Astrocyte (in vitro differentiated cells and primary cell): ENCODE results near the gene GPR158. TPM values are rescaled to one million over a fixed set of nuclear protein-coding genes. Genes with fewer than 3 reads are reported as not detected.

Source experiments
- DNase-seq: peaks from one replicate; pipeline ENCODE4 v3.0.0-alpha.2; 2010; ENCODE audit warnings: low read depth
- FAIRE-seq: peaks from 2 replicates; lab custom pipeline; 2011; peaks lifted over from hg19 to GRCh38; lab: Jason Lieb, UNC
- H2AFZ ChIP-seq: 2 replicates; pipeline ENCODE4 v1.6.0; 2012; ENCODE audit warnings: low read depth, low read length, inconsistent platforms
- H3K27ac ChIP-seq: 2 replicates; pipeline ENCODE4 v1.5.1; 2011; ENCODE audit warnings: low read depth, low read length, inconsistent platforms
- H3K27me3 ChIP-seq: 2 replicates; pipeline ENCODE4 v1.6.0; 2011; ENCODE audit warnings: low read length, inconsistent platforms; ENCODE audit not compliant: insufficient read depth
- H3K36me3 ChIP-seq: 2 replicates; pipeline ENCODE4 v1.5.1; 2011; ENCODE audit warnings: low read length, inconsistent platforms; ENCODE audit not compliant: insufficient read depth
- H3K4me1 ChIP-seq: 2 replicates; pipeline ENCODE4 v1.5.1; 2011; ENCODE audit warnings: low read length, inconsistent platforms; ENCODE audit not compliant: insufficient read depth
- H3K4me2 ChIP-seq: 2 replicates; pipeline ENCODE4 v1.6.0; 2012; ENCODE audit warnings: low read length, inconsistent platforms
- H3K4me3 ChIP-seq: 2 replicates; pipeline ENCODE4 v1.5.1; 2011; ENCODE audit warnings: low read depth, mild to moderate bottlenecking, low read length, inconsistent platforms; ENCODE audit not compliant: insufficient read depth
- H3K79me2 ChIP-seq: 2 replicates; pipeline ENCODE4 v1.6.0; 2012; ENCODE audit warnings: mild to moderate bottlenecking, low read length, inconsistent platforms; ENCODE audit not compliant: insufficient read depth
- H3K9ac ChIP-seq: 2 replicates; pipeline ENCODE4 v1.6.0; 2012; ENCODE audit warnings: mild to moderate bottlenecking, low read length, inconsistent platforms
- H3K9me3 ChIP-seq: 2 replicates; pipeline ENCODE4 v1.5.1; 2012; ENCODE audit warnings: low read depth, mild to moderate bottlenecking, low read length, inconsistent platforms; ENCODE audit not compliant: insufficient read depth
- H4K20me1 ChIP-seq: 2 replicates; pipeline ENCODE4 v1.6.0; 2012; ENCODE audit warnings: low read length, inconsistent platforms; ENCODE audit not compliant: insufficient read depth
- H3K27ac Mint-ChIP-seq: one replicate; pipeline ENCODE4 v1.8.0; 2021; ENCODE audit warnings: mild to moderate bottlenecking, mixed read lengths; ENCODE audit not compliant: unreplicated experiment
- H3K27me3 Mint-ChIP-seq: one replicate; pipeline ENCODE4 v1.8.0; 2021; ENCODE audit warnings: low read depth, mixed read lengths; ENCODE audit not compliant: unreplicated experiment
- H3K36me3 Mint-ChIP-seq: one replicate; pipeline ENCODE4 v1.8.0; 2021; ENCODE audit warnings: low read depth, mixed read lengths; ENCODE audit not compliant: unreplicated experiment
- H3K4me1 Mint-ChIP-seq: one replicate; pipeline ENCODE4 v1.8.0; 2021; ENCODE audit warnings: low read depth, mixed read lengths; ENCODE audit not compliant: unreplicated experiment
- H3K4me3 Mint-ChIP-seq: one replicate; pipeline ENCODE4 v1.8.0; 2021; ENCODE audit warnings: mild to moderate bottlenecking, moderate library complexity, mixed read lengths; ENCODE audit not compliant: unreplicated experiment
- H3K9me3 Mint-ChIP-seq: one replicate; pipeline ENCODE4 v1.8.0; 2021; ENCODE audit warnings: mild to moderate bottlenecking, mixed read lengths; ENCODE audit not compliant: unreplicated experiment
- EZH2 ChIP-seq: IDR thresholded peaks from 2 replicates; pipeline ENCODE4 v1.6.1; 2012; ENCODE audit warnings: mild to moderate bottlenecking, low read length, inconsistent platforms; ENCODE audit not compliant: insufficient read depth
- total RNA-seq: library from RNA; stranded (reverse); gene quantifications from 2 replicates; pipeline ENCODE4 v1.2.1, GENCODE V29; 2021
- TF ChIP-seq, protein P1 (sequence below): IDR thresholded peaks from 2 replicates; pipeline ENCODE4 v1.5.1; 2011; ENCODE audit warnings: low read depth, mild to moderate bottlenecking, inconsistent platforms, low read length, moderate library complexity; ENCODE audit not compliant: insufficient read depth

Gene GPR158
- total RNA-seq, 1 donor from 2014 or later = 0.27 TPM

DNA sequence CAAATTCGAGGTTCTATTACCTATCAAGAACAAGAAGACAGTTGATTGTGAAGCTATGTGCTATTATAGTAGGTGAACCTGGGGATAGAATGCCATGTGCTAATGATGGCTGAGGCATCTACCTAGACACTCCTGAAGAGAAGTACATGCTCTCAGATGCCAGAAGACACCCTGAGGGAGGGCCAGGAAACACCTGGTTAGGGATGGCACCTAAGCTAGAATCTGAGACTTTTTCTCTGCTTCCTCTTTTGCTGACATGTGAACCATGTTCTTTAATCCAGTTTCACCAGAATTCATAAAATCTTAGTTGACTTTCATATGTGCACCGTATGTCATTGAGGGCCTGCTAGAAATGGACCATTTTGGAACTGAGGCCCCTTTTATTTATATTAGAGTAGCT is 242.8 kb downstream of the GPR158 start:
- no peak for DNase-seq
- Histone ChIP-seq H3K27me3 (no peaks in the 10 kb centered on the region), H3K4me2 (no peak overlapping the region), H3K4me1 (no peaks in the 10 kb centered on the region), H3K27ac (no peak overlapping the region), H2AFZ (no peak overlapping the region), H3K9ac (no peak overlapping the region), H3K9me3 (no peaks in the 10 kb centered on the region), H4K20me1 (no peaks in the 10 kb centered on the region), H3K4me3 (no peak overlapping the region), H3K79me2 (no peaks in the 10 kb centered on the region), H3K36me3 (no peaks in the 10 kb centered on the region)
- no peaks in the 10 kb centered on the region for H3K27me3 Mint-ChIP-seq
- H3K4me3 Mint-ChIP-seq = no peak overlapping the region
- no peaks in the 10 kb centered on the region for H3K9me3 Mint-ChIP-seq
- TF ChIP-seq EZH2 = no peak
- TF ChIP-seq, protein P1, sequence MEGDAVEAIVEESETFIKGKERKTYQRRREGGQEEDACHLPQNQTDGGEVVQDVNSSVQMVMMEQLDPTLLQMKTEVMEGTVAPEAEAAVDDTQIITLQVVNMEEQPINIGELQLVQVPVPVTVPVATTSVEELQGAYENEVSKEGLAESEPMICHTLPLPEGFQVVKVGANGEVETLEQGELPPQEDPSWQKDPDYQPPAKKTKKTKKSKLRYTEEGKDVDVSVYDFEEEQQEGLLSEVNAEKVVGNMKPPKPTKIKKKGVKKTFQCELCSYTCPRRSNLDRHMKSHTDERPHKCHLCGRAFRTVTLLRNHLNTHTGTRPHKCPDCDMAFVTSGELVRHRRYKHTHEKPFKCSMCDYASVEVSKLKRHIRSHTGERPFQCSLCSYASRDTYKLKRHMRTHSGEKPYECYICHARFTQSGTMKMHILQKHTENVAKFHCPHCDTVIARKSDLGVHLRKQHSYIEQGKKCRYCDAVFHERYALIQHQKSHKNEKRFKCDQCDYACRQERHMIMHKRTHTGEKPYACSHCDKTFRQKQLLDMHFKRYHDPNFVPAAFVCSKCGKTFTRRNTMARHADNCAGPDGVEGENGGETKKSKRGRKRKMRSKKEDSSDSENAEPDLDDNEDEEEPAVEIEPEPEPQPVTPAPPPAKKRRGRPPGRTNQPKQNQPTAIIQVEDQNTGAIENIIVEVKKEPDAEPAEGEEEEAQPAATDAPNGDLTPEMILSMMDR = no peak
- no peaks in the 10 kb centered on the region for H3K36me3 Mint-ChIP-seq
- no peak overlapping the region for H3K27ac Mint-ChIP-seq
- no peaks in the 10 kb centered on the region for H3K4me1 Mint-ChIP-seq
- no peak for FAIRE-seq

DNA sequence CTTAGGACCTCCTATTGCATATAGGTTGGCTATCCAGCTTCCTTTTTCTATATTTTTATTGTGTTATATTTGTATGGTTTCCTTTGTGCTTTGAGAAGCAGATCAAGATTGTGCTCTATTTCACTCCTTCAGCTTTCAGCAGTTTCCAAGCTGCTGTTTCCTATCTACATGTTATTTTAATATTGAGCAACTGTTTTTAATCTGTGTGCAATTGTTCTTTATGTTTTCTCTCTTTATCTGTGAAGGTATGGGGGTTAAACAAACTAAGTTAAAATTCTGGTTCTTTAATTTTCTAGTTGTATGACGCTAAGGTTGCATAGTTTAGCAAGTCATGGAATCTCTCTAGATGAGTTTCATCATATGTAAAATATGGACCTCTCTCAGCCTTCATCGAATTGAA is 251.0 kb downstream of the GPR158 start:
- H3K4me1 Mint-ChIP-seq = no peaks in the 10 kb centered on the region
- H3K4me3 Mint-ChIP-seq = no peak overlapping the region
- H3K36me3 Mint-ChIP-seq = no peaks in the 10 kb centered on the region
- no peak overlapping the region for H3K4me3 ChIP-seq
- H3K9me3 ChIP-seq = no peaks in the 10 kb centered on the region
- no peak overlapping the region for H3K27ac Mint-ChIP-seq
- FAIRE-seq (no peak), DNase-seq (no peak)
- no peaks in the 10 kb centered on the region for H3K36me3 ChIP-seq
- H4K20me1 ChIP-seq = no peaks in the 10 kb centered on the region
- H3K9me3 Mint-ChIP-seq = peaks cover 2% of the 10 kb centered on the region
- H3K27me3 Mint-ChIP-seq = no peaks in the 10 kb centered on the region
- TF ChIP-seq, protein P1 = no peak
- H3K4me1 ChIP-seq = no peaks in the 10 kb centered on the region
- no peak overlapping the region for H3K4me2 ChIP-seq
- no peaks in the 10 kb centered on the region for H3K27me3 ChIP-seq
- no peak overlapping the region for H2AFZ ChIP-seq
- no peaks in the 10 kb centered on the region for H3K79me2 ChIP-seq
- H3K9ac ChIP-seq = no peak overlapping the region
- no peak overlapping the region for H3K27ac ChIP-seq

DNA sequence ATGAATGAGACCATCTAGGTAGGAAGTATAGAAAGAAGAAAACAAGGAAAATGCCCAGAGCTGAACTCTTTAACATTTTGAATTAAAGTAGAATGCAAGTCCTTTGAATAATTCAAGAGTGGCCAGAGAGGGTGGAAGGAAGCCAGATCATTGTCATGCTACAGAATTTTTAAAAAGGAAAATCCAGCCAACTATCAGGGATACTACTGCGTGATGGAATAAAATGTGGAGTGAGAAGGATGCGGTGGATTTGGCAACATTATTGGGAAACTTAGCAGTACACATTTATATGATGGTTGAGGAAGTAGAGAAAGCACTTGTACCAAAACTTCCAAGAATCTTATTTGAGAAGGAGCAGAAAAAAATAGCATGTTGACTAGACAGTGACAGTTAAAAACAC is 261.6 kb downstream of the GPR158 start:
- Histone ChIP-seq H3K4me1 (no peaks in the 10 kb centered on the region), H3K27me3 (no peaks in the 10 kb centered on the region), H3K27ac (no peak overlapping the region), H2AFZ (no peak overlapping the region), H3K4me2 (no peak overlapping the region), H3K9ac (no peak overlapping the region), H3K79me2 (no peaks in the 10 kb centered on the region), H3K9me3 (no peaks in the 10 kb centered on the region), H3K4me3 (no peak overlapping the region), H4K20me1 (no peaks in the 10 kb centered on the region), H3K36me3 (no peaks in the 10 kb centered on the region)
- TF ChIP-seq, protein P1 = no peak
- no peak for TF ChIP-seq EZH2
- Mint-ChIP-seq H3K27ac (no peak overlapping the region), H3K9me3 (peaks cover 2% of the 10 kb centered on the region), H3K4me3 (no peak overlapping the region), H3K4me1 (no peaks in the 10 kb centered on the region), H3K36me3 (no peaks in the 10 kb centered on the region), H3K27me3 (no peaks in the 10 kb centered on the region)
- DNase-seq = no peak
- no peak for FAIRE-seq
